C4-2B (cell line): ENCODE measurements around the gene DNAH3.
"Not testable (repeated sequence)": the region's sequence is repeated elsewhere in the genome, so short reads cannot be mapped to it uniquely, and the experiment has no call there.

ENCODE experiments used
- H3K27ac ChIP-seq: fragments of 450-650 bp; 2 replicates; pipeline ENCODE4 v1.5.1; 2017
- ZFX ChIP-seq: fragments of 450-650 bp; IDR thresholded peaks from 2 replicates; pipeline ENCODE4 v1.6.1; 2017
- TF ChIP-seq, protein P1 (sequence below): fragments of 450-650 bp; conservative IDR thresholded peaks from 2 replicates; pipeline ENCODE4 v1.5.1; 2017; ENCODE audit warnings: mild to moderate bottlenecking

Gene DNAH3

DNA sequence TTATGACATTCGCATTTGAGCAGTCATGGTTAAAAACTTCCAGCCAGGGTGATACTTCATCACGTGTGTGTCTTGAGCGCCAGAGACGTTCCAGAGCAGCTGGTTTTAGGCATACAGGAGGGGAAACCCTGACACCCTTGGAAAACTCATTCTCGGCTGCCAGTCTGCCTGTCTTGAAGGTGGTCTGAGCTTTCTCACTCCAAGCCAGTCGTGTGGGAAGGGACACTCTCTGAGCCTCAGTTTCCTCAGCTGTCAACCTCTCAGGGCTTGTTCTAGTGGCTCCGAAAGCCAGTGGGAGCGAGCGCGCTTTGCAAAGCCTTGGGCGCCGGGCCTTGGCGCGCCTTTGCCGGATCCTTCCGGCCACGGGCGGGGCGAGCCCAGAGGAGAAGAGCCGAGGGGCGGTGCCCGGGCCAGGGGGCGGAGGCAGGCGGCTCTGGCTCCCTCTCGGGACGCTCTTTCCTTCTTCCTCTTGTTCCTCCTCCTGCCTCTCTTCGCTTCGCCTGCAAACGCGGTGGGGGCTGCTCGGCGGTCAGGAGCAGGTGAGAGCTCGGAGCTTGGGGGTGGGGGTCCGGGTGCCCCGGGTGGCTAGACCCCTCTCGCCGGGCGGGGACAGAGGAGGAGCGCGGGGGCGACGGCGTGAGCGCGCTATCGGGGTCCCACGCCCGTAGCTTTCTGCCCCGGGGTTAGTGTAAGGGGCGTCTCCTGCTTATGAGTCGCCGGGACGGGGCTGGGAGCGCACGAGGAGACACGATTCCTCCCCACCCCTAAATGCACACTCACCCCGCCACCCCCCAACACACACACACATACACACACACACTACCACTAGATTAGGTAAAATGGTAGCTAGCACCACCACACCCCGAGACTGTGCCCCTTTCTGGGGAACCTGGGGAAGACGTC, 7.8 kb upstream of the DNAH3 start, which contains the start of gene LDAF1:
Gene LDAF1, plus strand, starts transcription at position 467 of the 903 bp plus-strand sequence. CDS start 2,509 bp downstream, outside the sequence.
- peak within 1 kb of the TSS; percentile 76 for H3K27ac ChIP-seq

DNA sequence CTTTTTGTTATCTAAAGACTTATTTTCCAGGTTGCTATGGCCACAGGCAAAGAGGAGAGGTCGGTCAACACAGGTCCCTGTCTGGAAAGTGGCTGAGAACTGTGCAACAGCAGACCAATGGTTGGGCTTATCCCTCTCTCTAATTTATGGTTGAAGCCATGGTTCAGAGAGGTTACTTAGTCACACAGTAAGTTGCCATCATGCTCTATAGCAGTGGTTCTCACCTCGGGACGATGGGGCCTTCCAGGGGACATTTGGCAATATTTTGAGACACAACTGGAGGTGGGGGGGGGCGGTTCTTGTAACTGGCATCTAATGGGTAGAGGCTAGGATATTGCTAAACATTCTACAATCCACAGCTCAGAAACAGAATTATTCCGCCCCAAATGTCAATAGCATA, 7.0 kb upstream of the DNAH3 start:
- no peak overlapping the region for H3K27ac ChIP-seq
- no peak for TF ChIP-seq ZFX
- TF ChIP-seq, protein P1, sequence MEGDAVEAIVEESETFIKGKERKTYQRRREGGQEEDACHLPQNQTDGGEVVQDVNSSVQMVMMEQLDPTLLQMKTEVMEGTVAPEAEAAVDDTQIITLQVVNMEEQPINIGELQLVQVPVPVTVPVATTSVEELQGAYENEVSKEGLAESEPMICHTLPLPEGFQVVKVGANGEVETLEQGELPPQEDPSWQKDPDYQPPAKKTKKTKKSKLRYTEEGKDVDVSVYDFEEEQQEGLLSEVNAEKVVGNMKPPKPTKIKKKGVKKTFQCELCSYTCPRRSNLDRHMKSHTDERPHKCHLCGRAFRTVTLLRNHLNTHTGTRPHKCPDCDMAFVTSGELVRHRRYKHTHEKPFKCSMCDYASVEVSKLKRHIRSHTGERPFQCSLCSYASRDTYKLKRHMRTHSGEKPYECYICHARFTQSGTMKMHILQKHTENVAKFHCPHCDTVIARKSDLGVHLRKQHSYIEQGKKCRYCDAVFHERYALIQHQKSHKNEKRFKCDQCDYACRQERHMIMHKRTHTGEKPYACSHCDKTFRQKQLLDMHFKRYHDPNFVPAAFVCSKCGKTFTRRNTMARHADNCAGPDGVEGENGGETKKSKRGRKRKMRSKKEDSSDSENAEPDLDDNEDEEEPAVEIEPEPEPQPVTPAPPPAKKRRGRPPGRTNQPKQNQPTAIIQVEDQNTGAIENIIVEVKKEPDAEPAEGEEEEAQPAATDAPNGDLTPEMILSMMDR, result no peak

More for the DNA sequence above, 7.8 kb upstream of the DNAH3 start, which contains the start of gene LDAF1:
- TF ChIP-seq ZFX, result no peak
- TF ChIP-seq, protein P1, result no peak

DNA sequence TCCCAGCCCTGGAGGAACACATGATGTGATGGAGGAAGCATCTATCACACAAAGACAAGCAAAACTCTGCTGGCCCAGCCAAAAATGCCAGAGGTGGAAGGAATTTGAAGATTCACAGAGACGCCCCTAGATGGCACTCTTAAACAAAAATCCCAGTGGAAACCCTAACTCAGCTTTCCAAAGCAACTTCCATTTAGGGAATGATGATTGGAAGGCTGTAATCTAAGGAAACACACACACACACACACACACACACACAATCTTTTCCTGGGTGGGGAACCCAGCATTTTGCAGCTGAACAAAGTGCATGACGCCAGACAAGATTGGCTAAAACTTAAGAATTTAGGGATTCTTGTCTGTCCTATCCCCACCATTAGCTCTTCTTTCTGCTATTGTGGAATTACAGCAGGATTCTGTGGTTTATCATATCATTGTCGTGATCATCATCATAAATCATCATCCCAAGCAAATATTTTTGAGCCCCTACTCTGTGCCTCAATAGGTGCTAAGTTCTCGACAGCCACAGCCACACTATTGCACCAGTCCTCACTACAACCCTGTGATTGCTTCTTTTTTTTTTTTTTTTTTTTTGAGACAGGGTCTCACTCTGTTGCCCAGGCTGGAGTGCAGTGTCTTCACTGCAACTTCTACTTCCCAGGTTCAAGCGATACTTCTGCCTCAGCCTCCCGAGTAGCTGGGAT, 6.3 kb upstream of the DNAH3 start:
- H3K27ac ChIP-seq, result no peak overlapping the region
- TF ChIP-seq, protein P1, result peak; percentile 85
- no peak for TF ChIP-seq ZFX

DNA sequence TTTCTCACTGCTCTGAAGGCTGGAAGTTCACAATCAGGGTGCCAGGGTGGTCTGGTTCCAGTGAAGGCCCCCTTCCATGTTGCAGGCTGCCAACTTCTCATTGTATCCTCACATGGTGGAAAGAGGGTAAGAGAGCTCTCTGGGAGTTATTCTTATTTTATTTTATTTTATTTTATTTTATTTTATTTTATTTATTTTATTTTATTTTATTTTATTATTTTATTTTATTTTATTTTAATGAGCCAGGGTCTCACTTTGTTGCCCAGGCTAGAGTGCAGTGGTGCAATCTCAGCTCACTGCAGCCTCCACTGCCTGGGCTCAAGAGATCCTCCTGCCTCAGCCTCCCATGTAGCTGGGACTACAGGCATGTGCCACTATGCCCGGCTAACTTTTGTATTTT, 5.4 kb upstream of the DNAH3 start:
- H3K27ac ChIP-seq, result not testable (repeated sequence)

DNA sequence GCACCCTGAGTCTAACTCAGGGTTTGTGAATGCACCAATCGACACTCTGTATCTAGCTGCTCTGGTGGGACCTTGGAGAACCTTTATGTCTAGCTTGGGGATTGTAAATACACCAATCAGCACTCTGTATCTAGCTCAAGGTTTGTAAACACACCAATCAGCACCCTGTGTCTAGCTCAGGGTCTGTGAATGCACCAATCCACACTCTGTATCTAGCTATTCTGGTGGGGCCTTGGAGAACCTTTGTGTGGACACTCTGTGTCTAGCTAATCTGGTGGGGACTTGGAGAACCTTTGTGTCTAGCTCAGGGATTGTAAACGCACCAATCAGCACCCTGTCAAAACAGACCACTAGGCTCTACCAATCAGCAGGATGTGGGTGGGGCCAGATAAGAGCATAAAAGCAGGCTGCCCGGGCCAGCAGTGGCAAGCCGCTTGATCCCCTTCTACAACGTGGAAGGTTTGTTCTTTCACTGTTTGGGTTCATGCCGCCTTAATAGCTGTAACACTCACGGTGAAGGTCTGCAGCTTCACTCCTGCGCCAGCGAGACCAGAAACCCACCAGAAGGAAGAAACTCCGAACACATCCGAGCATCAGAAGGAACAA, 2.6 kb upstream of the DNAH3 start:
- not testable (repeated sequence) for H3K27ac ChIP-seq

DNA sequence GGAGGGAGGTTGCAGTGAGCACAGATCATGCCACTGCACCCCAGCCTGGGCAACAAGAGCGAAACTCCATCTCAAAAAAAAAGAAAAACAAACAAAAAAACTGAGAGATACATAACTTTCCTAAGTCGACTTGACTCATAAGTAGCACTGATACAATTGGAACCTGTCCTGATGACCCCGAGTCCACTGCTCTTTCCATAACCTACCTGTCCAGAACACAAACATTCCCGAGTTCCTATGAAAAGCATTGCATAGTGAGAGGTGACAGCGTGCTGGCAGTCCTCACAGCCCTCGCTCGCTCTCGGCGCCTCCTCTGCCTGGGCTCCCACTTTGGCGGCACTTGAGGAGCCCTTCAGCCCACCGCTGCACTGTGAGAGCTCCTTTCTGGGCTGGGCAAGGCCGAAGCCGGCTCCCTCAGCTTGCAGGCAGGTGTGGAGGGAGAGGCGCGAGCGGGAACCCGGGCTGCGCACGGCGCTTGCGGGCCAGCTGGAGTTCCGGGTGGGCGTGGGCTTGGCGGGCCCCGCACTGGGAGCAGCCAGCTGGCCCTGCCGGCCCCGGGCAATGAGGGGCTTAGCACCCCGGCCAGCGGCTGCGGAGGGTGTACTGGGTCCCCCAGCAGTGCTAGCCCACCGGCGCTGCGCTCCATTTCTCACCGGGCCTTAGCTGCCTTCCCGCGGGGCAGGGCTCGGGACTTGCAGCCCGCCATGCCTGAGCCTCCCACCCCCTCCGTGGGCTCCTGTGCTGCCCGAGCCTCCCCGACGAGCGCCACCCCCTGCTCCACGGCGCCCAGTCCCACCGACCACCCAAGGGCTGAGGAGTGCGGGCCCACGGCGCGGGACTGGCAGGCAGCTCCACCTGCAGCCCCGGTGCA, 1.7 kb upstream of the DNAH3 start:
- not testable (repeated sequence) for H3K27ac ChIP-seq

DNA sequence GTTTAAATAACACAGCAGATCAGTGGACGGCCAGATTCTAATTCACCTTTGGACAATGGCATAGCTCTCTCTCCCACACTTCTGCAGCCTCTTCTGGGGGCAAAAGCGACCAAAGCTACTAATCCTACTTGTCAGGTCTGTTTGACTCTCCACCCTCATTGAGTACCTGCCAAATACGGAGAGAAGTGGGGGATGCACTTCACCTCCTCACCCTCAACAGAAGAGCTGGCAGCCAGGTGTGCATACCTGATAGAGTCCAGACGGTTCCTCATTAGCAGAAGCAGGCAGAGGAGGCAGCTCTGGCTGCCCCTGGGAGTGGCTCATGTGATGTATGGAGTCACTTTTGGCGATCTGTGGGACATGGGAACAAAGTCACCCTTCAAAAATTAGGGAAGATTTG, 4.9 kb downstream of the DNAH3 start:
- no peak overlapping the region for H3K27ac ChIP-seq
- no peak for TF ChIP-seq ZFX
- TF ChIP-seq, protein P1, result no peak

DNA sequence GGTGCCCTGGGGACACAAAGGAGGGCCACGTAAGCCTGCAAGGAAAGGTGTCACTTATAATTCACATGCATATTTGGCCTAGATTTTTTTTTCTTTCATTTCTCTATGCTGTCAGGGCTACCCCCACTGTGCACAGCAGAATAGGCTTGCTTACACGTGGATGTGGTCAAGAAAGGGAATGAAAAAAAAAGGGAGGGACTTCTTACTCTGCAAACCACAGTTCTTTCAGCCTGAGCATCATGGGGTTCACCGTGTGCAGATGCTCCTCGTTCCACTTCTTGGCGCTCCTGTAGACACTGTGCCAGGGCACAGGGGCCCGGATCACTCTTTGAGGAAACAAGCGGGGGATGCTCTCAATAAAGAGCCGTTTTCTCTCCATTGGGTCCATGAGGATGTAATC, 16.6 kb downstream of the DNAH3 start:
- no peak for TF ChIP-seq ZFX
- TF ChIP-seq, protein P1, result no peak
- H3K27ac ChIP-seq, result no peak overlapping the region
